ENCODE results near the gene WFDC5.

DNA sequence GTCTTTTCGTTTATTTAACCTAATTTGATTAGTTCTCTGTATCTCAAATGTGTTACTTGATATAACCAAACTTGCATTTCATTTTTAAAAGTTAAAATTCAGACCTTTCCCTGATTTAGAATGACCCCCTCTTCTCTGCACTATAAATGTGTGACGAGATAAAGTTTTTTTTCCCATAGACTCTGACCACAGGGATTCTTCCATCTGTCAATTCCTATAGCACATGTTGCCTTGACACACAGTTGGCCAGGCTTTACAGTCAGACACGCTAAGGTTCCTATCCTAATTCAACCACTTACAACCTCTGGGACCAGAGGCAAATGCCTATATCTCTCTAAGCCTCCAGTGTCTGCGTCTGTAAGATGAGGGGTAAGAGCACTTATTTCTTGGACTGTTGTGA lies 54.7 kb downstream of the WFDC5 start:
- TF ChIP-seq, protein P1, sequence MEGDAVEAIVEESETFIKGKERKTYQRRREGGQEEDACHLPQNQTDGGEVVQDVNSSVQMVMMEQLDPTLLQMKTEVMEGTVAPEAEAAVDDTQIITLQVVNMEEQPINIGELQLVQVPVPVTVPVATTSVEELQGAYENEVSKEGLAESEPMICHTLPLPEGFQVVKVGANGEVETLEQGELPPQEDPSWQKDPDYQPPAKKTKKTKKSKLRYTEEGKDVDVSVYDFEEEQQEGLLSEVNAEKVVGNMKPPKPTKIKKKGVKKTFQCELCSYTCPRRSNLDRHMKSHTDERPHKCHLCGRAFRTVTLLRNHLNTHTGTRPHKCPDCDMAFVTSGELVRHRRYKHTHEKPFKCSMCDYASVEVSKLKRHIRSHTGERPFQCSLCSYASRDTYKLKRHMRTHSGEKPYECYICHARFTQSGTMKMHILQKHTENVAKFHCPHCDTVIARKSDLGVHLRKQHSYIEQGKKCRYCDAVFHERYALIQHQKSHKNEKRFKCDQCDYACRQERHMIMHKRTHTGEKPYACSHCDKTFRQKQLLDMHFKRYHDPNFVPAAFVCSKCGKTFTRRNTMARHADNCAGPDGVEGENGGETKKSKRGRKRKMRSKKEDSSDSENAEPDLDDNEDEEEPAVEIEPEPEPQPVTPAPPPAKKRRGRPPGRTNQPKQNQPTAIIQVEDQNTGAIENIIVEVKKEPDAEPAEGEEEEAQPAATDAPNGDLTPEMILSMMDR (IDR thresholded peaks at IDR 0.05) = no peak
- TF ChIP-seq POLR2A (IDR thresholded peaks at IDR 0.05) = no peak
